Brain microvascular endothelial cell (primary cell): ENCODE results near the gene PDIA2.
A peak's percentile ranks its signal among the peaks of the same experiment; 100 is the strongest.
"Not testable (repeated sequence)": the region's sequence is repeated elsewhere in the genome, so short reads cannot be mapped to it uniquely, and the experiment has no call there.

Experiments
- DNase-seq: peaks from one replicate; pipeline ENCODE4 v3.0.0-alpha.2; 2020
- H3K27ac ChIP-seq: fragments of 250-450 bp; sonication (Bioruptor Pico); 2 replicates; pipeline ENCODE4 v1.5.1; 2020; ENCODE audit warnings: mild to moderate bottlenecking, moderate library complexity
- H3K27me3 ChIP-seq: fragments of 250-450 bp; sonication (Bioruptor Pico); replicated peaks from 2 replicates; pipeline ENCODE4 v1.5.1; 2020; ENCODE audit warnings: mild to moderate bottlenecking
- H3K36me3 ChIP-seq: fragments of 250-450 bp; sonication (Bioruptor Pico); replicated peaks from 2 replicates; pipeline ENCODE4 v1.5.1; 2020; ENCODE audit warnings: mild to moderate bottlenecking
- H3K4me3 ChIP-seq: 2 replicates; pipeline ENCODE4 v1.5.1; 2011; ENCODE audit warnings: low read depth, mild to moderate bottlenecking, control low read depth, low read length, moderate library complexity
- CTCF ChIP-seq: IDR thresholded peaks from 2 replicates; pipeline ENCODE4 v1.5.1; 2011; ENCODE audit warnings: low read depth, mild to moderate bottlenecking, moderate library complexity, low read length, control low read depth, inconsistent platforms; ENCODE audit errors: missing control alignments
- in situ Hi-C: cut with HindIII; loops from 2 replicates; pipeline ENCODE4 v1.10.0; 2017; ENCODE audit warnings: low sequenced_read_pairs, low pct_ligation_motif_present

PDIA2 gene

GRCh38 chr16:325375-326145 lies 42.6 kb downstream of the PDIA2 start:
- no peak for TF ChIP-seq CTCF
- Histone ChIP-seq H3K27ac (no peak overlapping the region), H3K4me3 (no peak overlapping the region), H3K36me3 (peaks cover 3% of the 10 kb centered on the region), H3K27me3 (no peaks in the 10 kb centered on the region)
- DNase-seq = no peak
- in situ Hi-C loops = no loop called here

GRCh38 chr16:330741-331140 lies 47.8 kb downstream of the PDIA2 start:
- no peak for DNase-seq
- in situ Hi-C loops = no loop called here
- H3K27me3 ChIP-seq = no peaks in the 10 kb centered on the region
- H3K4me3 ChIP-seq = no peak overlapping the region
- no peak overlapping the region for H3K27ac ChIP-seq
- no peaks in the 10 kb centered on the region for H3K36me3 ChIP-seq
- TF ChIP-seq CTCF = no peak

DNA sequence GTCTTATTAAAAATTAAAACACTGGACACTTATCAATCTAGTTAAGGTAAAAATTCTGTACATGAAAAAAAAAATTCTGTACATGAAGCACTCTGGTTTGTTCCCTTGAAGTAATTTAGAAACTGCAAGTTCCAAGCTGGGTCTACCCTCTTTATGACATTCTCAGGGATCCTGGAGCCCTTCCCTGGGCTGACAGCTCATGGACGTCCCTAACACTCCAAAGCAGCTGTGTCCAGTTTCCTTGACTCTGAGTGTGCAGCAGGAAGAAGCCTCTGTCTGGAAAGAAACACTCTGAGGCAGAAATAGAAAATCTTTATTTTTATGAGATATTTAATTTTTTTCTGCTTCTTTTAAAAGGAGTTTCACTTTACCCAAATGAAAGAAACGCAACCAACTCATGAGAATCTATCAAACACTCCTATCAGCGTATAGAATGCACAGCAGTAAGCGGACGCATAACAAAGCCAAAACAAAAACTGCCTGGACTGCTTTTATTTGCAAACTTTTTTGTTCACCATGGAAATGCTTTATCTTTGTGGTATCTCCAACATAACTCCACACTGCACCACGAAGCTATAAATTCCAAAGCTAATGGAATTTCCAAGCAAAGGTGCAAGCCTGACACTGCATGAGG lies 48.3 kb downstream of the PDIA2 start:
- H3K27ac ChIP-seq, H3K27me3 ChIP-seq, H3K4me3 ChIP-seq, H3K36me3 ChIP-seq, in situ Hi-C loops: not testable (repeated sequence)
- DNase-seq = peak; percentile 44

- Histone ChIP-seq H3K36me3 (no peaks in the 10 kb centered on the region), H3K27ac (no peak overlapping the region), H3K4me3 (no peak overlapping the region), H3K27me3 (no peaks in the 10 kb centered on the region)
- in situ Hi-C loops = no loop called here
- no peak for DNase-seq
- no peak for TF ChIP-seq CTCF
Measured at GRCh38 chr16:333406-334094, 50.6 kb downstream of the PDIA2 start.

GRCh38 chr16:334164-334832 lies 51.3 kb downstream of the PDIA2 start:
- H3K27ac ChIP-seq, H3K36me3 ChIP-seq, H3K4me3 ChIP-seq, H3K27me3 ChIP-seq, in situ Hi-C loops, DNase-seq: not testable (repeated sequence)

DNA sequence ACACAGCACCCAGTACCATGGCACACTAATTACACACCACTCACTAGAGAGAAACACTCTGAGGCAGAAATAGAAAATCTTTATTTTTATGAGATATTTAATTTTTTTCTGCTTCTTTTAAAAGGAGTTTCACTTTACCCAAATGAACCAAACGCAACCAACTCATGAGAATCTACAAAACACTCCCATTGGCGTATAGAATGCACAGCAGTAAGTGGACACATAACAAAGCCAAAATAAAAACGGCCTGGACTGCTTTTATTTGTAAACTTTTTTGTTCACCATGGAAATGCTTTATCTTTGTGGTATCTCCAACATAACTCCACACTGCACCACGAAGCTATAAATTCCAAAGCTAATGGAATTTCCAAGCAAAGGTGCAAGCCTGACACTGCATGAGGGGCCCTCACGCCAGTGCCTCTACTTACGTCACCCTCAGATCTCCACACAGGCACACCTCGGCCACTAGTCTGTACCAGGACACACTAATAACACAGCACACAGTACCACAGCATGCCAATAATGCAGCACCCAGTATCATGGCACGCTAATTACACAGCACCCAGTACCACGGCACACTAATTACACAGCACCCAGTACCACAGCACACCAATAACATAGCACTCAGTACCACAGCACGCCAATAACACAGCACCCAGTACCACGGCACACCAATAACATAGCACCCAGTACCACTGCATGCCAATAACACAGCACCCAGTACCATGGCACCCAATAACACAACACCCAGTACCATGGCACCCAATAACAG lies 52.1 kb downstream of the PDIA2 start:
- H3K27me3 ChIP-seq, H3K36me3 ChIP-seq, H3K4me3 ChIP-seq, DNase-seq, H3K27ac ChIP-seq, in situ Hi-C loops: not testable (repeated sequence)
